Muscle of leg (tissue), 11 donors: ENCODE measurements around the gene AKT3. TPM values are rescaled to one million over a fixed set of nuclear protein-coding genes. Genes with fewer than 3 reads are reported as not detected.

Experiments used
- DNase-seq: peaks from one replicate; pipeline ENCODE4 v3.0.0; 2013
- H3K27ac ChIP-seq: one replicate; pipeline ENCODE4 v1.5.1; 2013; ENCODE audit warnings: mild to moderate bottlenecking, low read length, control low read depth
- H3K27me3 ChIP-seq: one replicate; pipeline ENCODE4 v1.6.1; 2013; ENCODE audit warnings: low read length; ENCODE audit not compliant: control insufficient read depth, insufficient read depth
- H3K36me3 ChIP-seq: one replicate; pipeline ENCODE4 v1.6.1; 2013; ENCODE audit warnings: low read length; ENCODE audit not compliant: control insufficient read depth, insufficient read depth
- H3K4me1 ChIP-seq: one replicate; pipeline ENCODE4 v1.6.1; 2013; ENCODE audit warnings: low read length; ENCODE audit not compliant: control insufficient read depth, insufficient read depth
- H3K4me3 ChIP-seq: one replicate; pipeline ENCODE4 v1.5.1; 2013; ENCODE audit warnings: low read length, control low read depth
- H3K9me3 ChIP-seq: replicated peaks from 2 replicates; pipeline ENCODE4 v1.6.1; 2013; ENCODE audit warnings: low read depth, low read length; ENCODE audit not compliant: control insufficient read depth
- WGBS: methylation state at CpG from one replicate; pipeline ENCODE4 v1.1.5; 2013; ENCODE audit warnings: missing lambda C conversion rate; ENCODE audit not compliant: insufficient coverage; 5-methylcytosine and 5-hydroxymethylcytosine counted together
- polyA plus RNA-seq, 8 donors: library from polyadenylated mRNA; unstranded; fragments of 120-200 nt; gene quantifications; one replicate each; pipeline versions ENCODE4 v1.2.1 to v1.2.3, GENCODE V29; 2013; ENCODE audit warnings: inconsistent platforms in 1 of 8, low replicate concordance in 1 of 8; ENCODE audit not compliant: insufficient read length in 8 of 8, insufficient read depth in 1 of 8
- total RNA-seq: library from RNA; stranded (reverse); fragments of 120-200 nt; gene quantifications from one replicate; pipeline ENCODE4 v1.2.4, GENCODE V29; 2013

AKT3 gene
- total and polyA plus RNA-seq, 9 donors, result 14.3 to 25.0 (median 19.6) TPM

DNA sequence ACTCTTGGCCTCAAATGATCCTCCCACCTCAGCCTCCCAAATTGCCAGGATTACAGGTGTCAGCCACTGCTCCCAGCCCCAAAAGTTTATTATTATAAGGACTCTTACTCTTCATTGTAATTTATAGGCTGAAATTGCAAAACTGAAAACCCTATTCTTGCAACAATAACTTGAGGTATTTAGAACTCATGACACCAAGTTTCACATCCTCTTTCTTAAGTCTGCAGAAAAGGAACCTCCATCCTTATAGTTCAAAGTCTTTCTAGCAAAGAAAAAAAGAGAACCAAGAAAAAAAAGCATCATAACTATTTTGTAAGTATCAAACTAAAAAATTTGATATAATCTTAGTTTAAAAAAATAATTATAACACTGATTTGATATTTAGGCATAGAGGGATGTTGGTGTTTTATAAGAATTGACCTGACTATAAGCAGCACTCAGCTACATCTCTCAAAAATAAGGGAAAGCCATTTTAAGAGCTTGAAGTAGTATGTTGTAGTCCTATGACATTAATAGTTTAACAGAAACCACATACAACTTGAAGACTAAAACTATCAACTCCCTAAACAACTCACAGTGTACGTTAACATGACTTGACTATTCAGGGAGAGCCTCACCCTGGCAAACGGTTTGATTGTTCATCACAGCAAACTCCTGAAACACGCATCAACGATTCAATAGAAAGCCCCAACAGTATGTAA, 122.4 kb downstream of the AKT3 start:
- H3K4me3 ChIP-seq, result no peak overlapping the region
- H3K27ac ChIP-seq, result no peak overlapping the region
- no peaks in the 10 kb centered on the region for H3K27me3 ChIP-seq
- no peaks in the 10 kb centered on the region for H3K36me3 ChIP-seq
- H3K9me3 ChIP-seq, result no peaks in the 10 kb centered on the region
- DNase-seq, result peak; percentile 68
- WGBS, result 100% methylated on average over 4 of the region's 4 CpGs
- H3K4me1 ChIP-seq, result peaks cover 3% of the 10 kb centered on the region

DNA sequence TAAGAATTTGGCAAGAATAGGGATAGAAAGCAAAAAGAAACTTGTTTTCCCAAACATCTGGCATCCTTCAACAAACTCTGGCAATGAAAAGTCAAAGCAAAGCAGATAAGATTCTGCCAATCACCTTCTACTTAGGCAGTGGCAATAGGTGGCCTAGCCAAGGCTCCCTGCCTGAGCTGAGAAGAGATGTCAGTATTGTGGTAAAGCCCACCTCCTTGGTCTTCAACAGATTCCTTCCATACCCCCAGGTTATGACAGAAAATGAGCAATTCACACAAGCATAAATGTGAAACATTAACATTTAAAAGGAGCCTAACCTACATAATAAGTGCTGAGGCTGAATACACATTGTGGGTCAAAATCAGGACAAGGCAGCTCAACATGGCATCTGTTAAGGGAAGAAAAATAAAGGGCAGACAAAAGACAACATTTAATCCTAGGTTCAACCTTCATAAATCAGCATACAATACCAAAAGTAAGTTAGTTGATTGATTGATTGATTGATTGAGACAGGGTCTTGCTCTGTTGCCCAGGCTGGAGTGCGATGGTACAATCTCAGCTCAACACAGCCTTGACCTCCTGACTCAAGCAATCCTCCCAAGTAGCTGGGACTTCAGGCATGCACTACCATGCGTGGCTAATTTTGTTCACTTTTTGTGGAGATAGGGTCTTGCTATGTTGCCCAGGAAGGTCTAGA, 123.1 kb downstream of the AKT3 start:
- H3K4me1 ChIP-seq, result peaks cover 3% of the 10 kb centered on the region
- H3K27me3 ChIP-seq, result no peaks in the 10 kb centered on the region
- H3K4me3 ChIP-seq, result no peak overlapping the region
- H3K9me3 ChIP-seq, result no peaks in the 10 kb centered on the region
- no peaks in the 10 kb centered on the region for H3K36me3 ChIP-seq
- DNase-seq, result no peak
- WGBS, result no CpG with 5 or more reads among the region's 2 CpGs
- no peak overlapping the region for H3K27ac ChIP-seq

DNA sequence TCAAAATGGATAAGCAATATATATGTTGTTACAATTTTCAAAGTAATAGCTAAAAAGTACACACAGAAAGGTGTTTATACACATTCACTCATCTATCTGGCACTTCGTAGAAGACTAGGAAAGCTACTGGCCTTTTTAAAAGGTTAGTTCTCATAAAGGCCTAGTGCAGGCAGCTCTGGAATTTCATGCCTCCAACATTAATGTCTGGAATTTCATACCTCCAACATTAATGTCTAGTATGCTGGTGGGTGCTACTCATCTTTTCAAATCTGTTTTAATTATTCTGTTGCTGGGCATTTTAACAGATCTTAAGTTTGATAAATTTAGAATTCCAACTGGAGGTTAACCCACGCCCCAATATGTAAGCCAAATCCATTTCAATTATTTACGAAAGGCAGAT, 124.2 kb downstream of the AKT3 start:
- Histone ChIP-seq H3K27ac (no peak overlapping the region), H3K9me3 (no peaks in the 10 kb centered on the region), H3K4me3 (no peak overlapping the region), H3K36me3 (no peaks in the 10 kb centered on the region), H3K27me3 (no peaks in the 10 kb centered on the region), H3K4me1 (peaks cover 1% of the 10 kb centered on the region)
- no CpG with 5 or more reads among the region's 3 CpGs for WGBS
- no peak for DNase-seq

DNA sequence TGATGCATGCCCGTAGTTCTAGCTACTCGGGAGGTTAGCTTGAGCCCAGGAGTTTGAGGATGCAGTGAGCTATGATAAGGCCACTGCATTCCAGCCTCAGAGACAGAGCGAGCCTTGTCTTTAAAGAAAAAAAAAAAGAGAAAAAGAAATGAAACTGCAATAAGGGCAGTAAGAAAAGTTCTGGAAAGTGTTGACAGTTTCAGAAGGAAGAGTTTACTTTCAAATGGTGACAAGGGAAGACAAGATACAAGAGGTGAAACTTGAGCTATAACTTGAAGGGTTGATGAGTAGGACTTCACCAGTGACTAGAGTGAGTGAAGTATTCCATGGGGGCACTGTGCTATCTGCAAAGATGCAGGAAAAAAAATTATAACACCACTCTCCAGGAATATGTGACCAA, 125.0 kb downstream of the AKT3 start:
- H3K9me3 ChIP-seq, result no peaks in the 10 kb centered on the region
- H3K4me1 ChIP-seq, result no peaks in the 10 kb centered on the region
- H3K4me3 ChIP-seq, result no peak overlapping the region
- no peak overlapping the region for H3K27ac ChIP-seq
- H3K36me3 ChIP-seq, result no peaks in the 10 kb centered on the region
- 100% methylated on average over 3 of the region's 3 CpGs for WGBS
- no peaks in the 10 kb centered on the region for H3K27me3 ChIP-seq
- no peak for DNase-seq

DNA sequence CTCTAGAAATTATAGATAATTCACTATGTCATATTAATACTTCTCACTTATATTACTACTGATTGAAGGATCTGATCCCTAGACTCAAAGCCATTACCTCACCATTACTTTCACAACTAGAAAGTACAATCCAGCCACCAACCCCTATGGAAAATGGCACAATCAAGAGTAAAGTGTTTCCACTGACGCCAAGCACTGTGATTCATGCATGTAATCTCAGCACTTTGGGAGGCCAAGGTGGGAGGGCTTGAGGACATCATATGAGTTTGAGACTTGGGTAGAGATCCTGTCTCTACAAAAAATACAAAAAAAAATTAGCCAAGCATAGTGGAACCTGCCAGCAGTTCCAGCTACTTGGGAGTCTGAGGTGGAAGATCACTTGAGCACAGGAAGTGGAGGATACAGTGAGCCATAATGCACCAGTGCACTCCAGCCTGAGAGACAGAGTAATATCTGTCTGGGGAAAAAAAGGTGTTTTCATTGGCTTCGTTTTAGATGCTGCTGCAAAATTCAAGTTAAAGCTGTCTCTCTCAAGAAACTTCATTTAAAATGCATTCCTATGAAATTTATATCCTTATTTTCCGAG, 126.5 kb downstream of the AKT3 start:
- Histone ChIP-seq H3K9me3 (no peaks in the 10 kb centered on the region), H3K36me3 (no peaks in the 10 kb centered on the region), H3K4me1 (no peaks in the 10 kb centered on the region), H3K27ac (no peak overlapping the region), H3K27me3 (no peaks in the 10 kb centered on the region), H3K4me3 (no peak overlapping the region)
- WGBS, result no CpG with 5 or more reads among the region's 3 CpGs
- no peak for DNase-seq

DNA sequence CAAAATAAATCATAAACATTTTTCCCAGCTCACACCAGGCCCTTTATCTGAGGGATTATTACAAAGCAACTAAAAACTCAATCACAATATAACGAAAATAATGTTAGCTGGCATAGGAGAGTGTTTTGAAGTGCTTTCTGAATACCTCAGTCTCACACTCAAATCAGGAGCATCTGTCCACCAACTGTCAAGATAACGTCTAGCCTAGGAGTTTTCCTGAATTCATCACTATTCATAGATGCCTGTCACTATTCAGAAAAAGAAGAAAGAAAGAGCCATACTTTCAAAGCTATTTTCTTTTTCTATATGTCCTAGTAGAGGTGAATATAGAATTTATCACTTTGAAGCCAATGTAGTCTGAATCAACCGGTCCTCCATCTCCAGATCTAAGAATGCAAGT, 127.0 kb downstream of the AKT3 start:
- Histone ChIP-seq H3K27me3 (no peaks in the 10 kb centered on the region), H3K4me3 (no peak overlapping the region), H3K27ac (no peak overlapping the region), H3K4me1 (no peaks in the 10 kb centered on the region), H3K9me3 (no peaks in the 10 kb centered on the region), H3K36me3 (no peaks in the 10 kb centered on the region)
- no CpG with 5 or more reads among the region's 3 CpGs for WGBS
- DNase-seq, result no peak

DNA sequence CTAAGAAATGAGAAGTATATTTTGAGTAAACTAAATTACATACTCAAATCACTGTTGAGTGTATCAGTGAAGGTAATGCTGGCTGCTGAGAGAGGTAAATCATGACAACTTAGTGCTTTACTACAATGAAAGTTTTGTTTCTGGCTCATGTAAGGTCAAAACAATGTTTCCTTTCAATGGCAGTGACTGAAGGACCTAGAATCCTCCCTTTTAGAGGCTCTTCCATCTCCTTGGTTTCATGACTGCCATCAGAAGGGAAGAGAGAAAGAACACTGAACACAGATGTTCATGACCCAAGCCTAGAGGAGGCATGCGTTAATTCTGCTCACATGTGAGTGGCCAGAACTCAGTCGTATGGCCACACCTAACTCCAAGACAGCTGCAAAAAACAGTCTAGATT, 130.6 kb downstream of the AKT3 start:
- H3K36me3 ChIP-seq, result no peaks in the 10 kb centered on the region
- no peaks in the 10 kb centered on the region for H3K27me3 ChIP-seq
- DNase-seq, result no peak
- no peak overlapping the region for H3K27ac ChIP-seq
- H3K9me3 ChIP-seq, result no peaks in the 10 kb centered on the region
- no CpG with 5 or more reads among the region's 2 CpGs for WGBS
- no peak overlapping the region for H3K4me3 ChIP-seq
- H3K4me1 ChIP-seq, result no peaks in the 10 kb centered on the region

DNA sequence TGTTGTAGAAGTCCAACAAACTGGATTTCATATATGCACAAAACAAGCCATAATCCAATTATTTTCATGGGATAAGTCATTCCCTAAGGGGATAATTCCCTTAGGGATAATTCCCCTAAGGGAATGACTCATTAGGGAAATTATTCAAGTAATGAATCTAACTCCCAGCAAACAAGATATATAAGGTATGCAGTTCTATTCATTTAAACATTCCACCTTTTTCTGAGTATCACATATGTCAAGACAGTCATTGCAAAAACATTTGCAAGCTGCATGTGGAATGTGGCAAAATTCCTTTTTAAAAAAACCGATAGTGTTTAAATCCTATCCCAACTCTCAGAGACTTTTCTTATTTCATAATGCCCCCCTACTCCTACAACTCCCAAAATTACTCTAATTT, 131.2 kb downstream of the AKT3 start:
- DNase-seq, result no peak
- no peaks in the 10 kb centered on the region for H3K27me3 ChIP-seq
- 67% methylated on average over 1 of the region's 1 CpG for WGBS
- no peak overlapping the region for H3K27ac ChIP-seq
- H3K4me3 ChIP-seq, result no peak overlapping the region
- no peaks in the 10 kb centered on the region for H3K36me3 ChIP-seq
- no peaks in the 10 kb centered on the region for H3K9me3 ChIP-seq
- no peaks in the 10 kb centered on the region for H3K4me1 ChIP-seq

DNA sequence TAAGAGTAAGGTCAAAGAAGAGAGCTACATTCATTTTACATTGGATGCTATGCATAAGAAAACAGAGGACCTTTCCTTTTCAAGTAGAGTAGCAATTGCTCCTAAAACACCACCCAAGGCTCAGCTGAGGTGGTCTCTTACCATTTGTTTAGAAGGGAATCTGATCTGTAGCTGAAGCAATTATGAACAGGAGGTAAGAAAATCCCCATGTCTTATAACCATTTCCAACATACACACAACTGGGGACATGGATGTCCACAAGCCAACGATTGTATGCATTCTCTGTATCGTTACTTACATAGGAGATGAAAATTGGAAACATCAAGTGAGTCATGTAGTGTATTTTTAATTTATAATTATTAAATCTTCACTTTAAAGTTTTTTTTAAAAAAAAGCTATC, 132.0 kb downstream of the AKT3 start:
- no peaks in the 10 kb centered on the region for H3K4me1 ChIP-seq
- H3K27ac ChIP-seq, result no peak overlapping the region
- no CpG with 5 or more reads among the region's 2 CpGs for WGBS
- DNase-seq, result no peak
- H3K4me3 ChIP-seq, result no peak overlapping the region
- no peaks in the 10 kb centered on the region for H3K9me3 ChIP-seq
- no peaks in the 10 kb centered on the region for H3K36me3 ChIP-seq
- H3K27me3 ChIP-seq, result no peaks in the 10 kb centered on the region

DNA sequence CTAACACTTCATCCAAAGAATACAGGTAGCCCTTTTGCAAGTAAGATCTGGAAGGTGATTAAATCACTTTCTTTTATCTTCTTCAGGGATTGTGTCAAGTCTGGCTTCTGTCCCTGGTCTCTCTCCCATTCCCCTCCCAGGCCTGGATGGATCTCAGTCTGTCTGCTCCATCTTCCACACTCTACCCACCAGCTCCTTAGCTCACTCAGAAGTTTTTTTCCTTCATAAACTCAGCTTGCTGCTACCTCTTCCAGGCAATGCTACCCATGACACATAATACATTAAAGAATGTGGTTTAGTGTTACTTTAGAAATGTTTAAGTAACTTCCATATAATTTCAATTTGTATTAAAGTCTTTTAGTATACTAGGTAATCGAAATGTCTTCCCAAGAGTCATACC, 133.1 kb downstream of the AKT3 start:
- Histone ChIP-seq H3K36me3 (no peaks in the 10 kb centered on the region), H3K27me3 (no peaks in the 10 kb centered on the region), H3K9me3 (no peaks in the 10 kb centered on the region), H3K4me1 (no peaks in the 10 kb centered on the region), H3K27ac (no peak overlapping the region), H3K4me3 (no peak overlapping the region)
- DNase-seq, result no peak
- no CpG with 5 or more reads among the region's 1 CpG for WGBS
